Neural cell (in vitro differentiated cells): ENCODE measurements around the gene NRF1. TPM values are rescaled to one million over a fixed set of nuclear protein-coding genes. Genes with fewer than 3 reads are reported as not detected.

Source experiments
- H2AFZ ChIP-seq: fragments of 200-600, 300-800 bp; sonication (generic), shearing (Covaris generic); 2 replicates; pipeline ENCODE4 v1.6.0; 2014; ENCODE audit warnings: low read depth, mild to moderate bottlenecking, antibody characterized with exemption, low read length, moderate library complexity
- H3F3A ChIP-seq: fragments of 200-600 bp; shearing (Covaris generic); 2 replicates; pipeline ENCODE4 v1.6.1; 2016; ENCODE audit warnings: mild to moderate bottlenecking, moderate library complexity, mixed read lengths, antibody characterized with exemption, low read length; ENCODE audit not compliant: insufficient read depth, poor library complexity, severe bottlenecking
- H3K27ac ChIP-seq: fragments of 200-600, 300-800 bp; sonication (generic), shearing (Covaris generic); 2 replicates; pipeline ENCODE4 v1.5.1; 2014; ENCODE audit warnings: mild to moderate bottlenecking, low read length, moderate library complexity
- H3K27me3 ChIP-seq: fragments of 300-800, 200-600 bp; sonication (generic), shearing (Covaris generic); 2 replicates; pipeline ENCODE4 v1.6.0; 2014; ENCODE audit warnings: mild to moderate bottlenecking, low read depth, low read length, moderate library complexity; ENCODE audit not compliant: insufficient read depth
- H3K36me3 ChIP-seq: fragments of 300-800, 200-600 bp; sonication (generic), shearing (Covaris generic); 2 replicates; pipeline ENCODE4 v1.5.1; 2014; ENCODE audit warnings: mild to moderate bottlenecking, antibody characterized with exemption, low read length, moderate library complexity; ENCODE audit not compliant: insufficient read depth
- H3K4me2 ChIP-seq: fragments of 300-800, 200-600 bp; sonication (generic), shearing (Covaris generic); 2 replicates; pipeline ENCODE4 v1.6.0; 2014; ENCODE audit warnings: mild to moderate bottlenecking, low read length
- H3K4me3 ChIP-seq: fragments of 300-800, 200-600 bp; sonication (generic), shearing (Covaris generic); 2 replicates; pipeline ENCODE4 v1.5.1; 2014; ENCODE audit warnings: mild to moderate bottlenecking, low read length, moderate library complexity
- H3K79me2 ChIP-seq: fragments of 200-600 bp; shearing (Covaris generic); replicated peaks from 2 replicates; pipeline ENCODE4 v1.6.0; 2014; ENCODE audit warnings: mild to moderate bottlenecking, low read length, moderate library complexity; ENCODE audit not compliant: insufficient read depth
- H3K9ac ChIP-seq: fragments of 300-800, 200-600 bp; sonication (generic), shearing (Covaris generic); 2 replicates; pipeline ENCODE4 v1.6.1; 2016; ENCODE audit warnings: mild to moderate bottlenecking, low read length, mixed read lengths
- H3K9me2 ChIP-seq: fragments of 200-600 bp; shearing (Covaris generic); 2 replicates; pipeline ENCODE4 v1.6.1; 2016; ENCODE audit warnings: mild to moderate bottlenecking, low read length, mixed read lengths; ENCODE audit not compliant: insufficient read depth
- H3K9me3 ChIP-seq: fragments of 200-600, 300-800 bp; sonication (generic), shearing (Covaris generic); 2 replicates; pipeline ENCODE4 v1.6.1; 2016; ENCODE audit warnings: mild to moderate bottlenecking, mixed run types, low read length, moderate library complexity, mixed read lengths
- H4K20me1 ChIP-seq: fragments of 200-600 bp; shearing (Covaris generic); 2 replicates; pipeline ENCODE4 v1.6.1; 2016; ENCODE audit warnings: mild to moderate bottlenecking, mixed run types; ENCODE audit not compliant: insufficient read depth
- EP300 ChIP-seq: fragments of 450-650 bp; conservative IDR thresholded peaks from 2 replicates; pipeline ENCODE4 v1.6.1; 2014; ENCODE audit warnings: antibody characterized with exemption, mild to moderate bottlenecking, moderate library complexity; ENCODE audit not compliant: poor library complexity, severe bottlenecking
- EZH2 ChIP-seq: fragments of 200-600, 300-800 bp; shearing (Covaris generic), sonication (generic); IDR thresholded peaks from 2 replicates; pipeline ENCODE4 v1.6.1; 2014; ENCODE audit warnings: antibody characterized with exemption, low read length, borderline replicate concordance, mild to moderate bottlenecking; ENCODE audit not compliant: insufficient read depth, poor library complexity, severe bottlenecking
- MXI1 ChIP-seq: fragments of 450-650 bp; conservative IDR thresholded peaks from 2 replicates; pipeline ENCODE4 v1.6.1; 2014; ENCODE audit warnings: antibody characterized with exemption, mild to moderate bottlenecking; ENCODE audit not compliant: poor library complexity, severe bottlenecking
- POLR2AphosphoS5 ChIP-seq: IDR thresholded peaks from 2 replicates; pipeline ENCODE4 v1.6.1; 2012
- RAD21 ChIP-seq: fragments of 450-650 bp; conservative IDR thresholded peaks from 2 replicates; pipeline ENCODE4 v1.6.1; 2014; ENCODE audit warnings: antibody characterized with exemption, mild to moderate bottlenecking, moderate library complexity
- SMC3 ChIP-seq: fragments of 450-650 bp; conservative IDR thresholded peaks from 2 replicates; pipeline ENCODE4 v1.6.1; 2014; ENCODE audit warnings: antibody characterized with exemption, mild to moderate bottlenecking, moderate library complexity; ENCODE audit not compliant: poor library complexity
- TAF1 ChIP-seq: IDR thresholded peaks from 2 replicates; pipeline ENCODE4 v1.6.1; 2012; ENCODE audit warnings: low read depth
- polyA plus RNA-seq: library from polyadenylated mRNA; depleted of rRNA; stranded (reverse); fragments of >200 nt; gene quantifications from 2 replicates; pipeline ENCODE4 v1.2.3, GENCODE V29; 2014
- TF ChIP-seq, protein P1 (sequence below): IDR thresholded peaks from 2 replicates; pipeline ENCODE4 v1.6.1; 2012; ENCODE audit warnings: borderline replicate concordance
- TF ChIP-seq, protein P2 (sequence below): fragments of 450-650 bp; IDR thresholded peaks from 2 replicates; pipeline ENCODE4 v1.5.1; 2014; ENCODE audit warnings: antibody characterized with exemption, mild to moderate bottlenecking, moderate library complexity; ENCODE audit not compliant: poor library complexity, severe bottlenecking

NRF1 gene
- polyA plus RNA-seq, 1 donor from 2014 or later = 13.2 TPM

DNA sequence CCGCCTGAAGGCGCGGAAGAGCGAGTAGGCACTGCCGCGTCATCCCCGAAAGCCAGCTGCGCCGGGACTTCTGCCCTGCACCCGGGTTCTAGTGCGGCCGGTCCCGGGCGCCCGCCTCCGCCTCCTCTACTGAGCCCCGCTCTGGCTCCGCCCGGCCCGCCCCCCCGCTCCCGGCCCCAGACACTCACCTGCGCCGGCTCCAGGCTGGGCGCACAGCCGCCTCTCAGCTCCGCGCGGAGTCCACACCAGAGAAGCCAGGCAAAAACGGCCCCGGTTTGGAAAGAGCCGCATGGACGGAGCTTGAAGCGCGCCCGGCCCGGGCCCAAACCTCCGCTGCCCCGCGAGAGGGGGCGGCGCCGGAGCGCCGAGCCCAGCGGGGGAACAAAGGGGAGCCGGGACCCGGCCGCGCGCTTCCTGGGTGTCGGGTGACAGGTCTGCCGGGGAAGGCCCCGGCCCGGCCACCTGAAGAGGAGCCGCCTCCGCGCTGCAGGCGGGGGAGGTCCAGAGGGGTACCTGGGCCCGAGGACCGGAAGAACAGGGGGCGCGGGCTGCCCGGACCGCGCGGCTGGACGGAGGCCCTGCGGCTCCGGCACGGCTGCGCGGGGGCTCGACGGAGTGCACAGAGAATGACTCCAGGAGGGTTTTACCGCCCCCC is 168.2 kb downstream of the NRF1 start:
- H3K9me3 ChIP-seq = peaks cover 3% of the 10 kb centered on the region
- H2AFZ ChIP-seq = no peak overlapping the region
- peaks cover 95% of the 10 kb centered on the region for H3K27me3 ChIP-seq
- TF ChIP-seq, protein P1, sequence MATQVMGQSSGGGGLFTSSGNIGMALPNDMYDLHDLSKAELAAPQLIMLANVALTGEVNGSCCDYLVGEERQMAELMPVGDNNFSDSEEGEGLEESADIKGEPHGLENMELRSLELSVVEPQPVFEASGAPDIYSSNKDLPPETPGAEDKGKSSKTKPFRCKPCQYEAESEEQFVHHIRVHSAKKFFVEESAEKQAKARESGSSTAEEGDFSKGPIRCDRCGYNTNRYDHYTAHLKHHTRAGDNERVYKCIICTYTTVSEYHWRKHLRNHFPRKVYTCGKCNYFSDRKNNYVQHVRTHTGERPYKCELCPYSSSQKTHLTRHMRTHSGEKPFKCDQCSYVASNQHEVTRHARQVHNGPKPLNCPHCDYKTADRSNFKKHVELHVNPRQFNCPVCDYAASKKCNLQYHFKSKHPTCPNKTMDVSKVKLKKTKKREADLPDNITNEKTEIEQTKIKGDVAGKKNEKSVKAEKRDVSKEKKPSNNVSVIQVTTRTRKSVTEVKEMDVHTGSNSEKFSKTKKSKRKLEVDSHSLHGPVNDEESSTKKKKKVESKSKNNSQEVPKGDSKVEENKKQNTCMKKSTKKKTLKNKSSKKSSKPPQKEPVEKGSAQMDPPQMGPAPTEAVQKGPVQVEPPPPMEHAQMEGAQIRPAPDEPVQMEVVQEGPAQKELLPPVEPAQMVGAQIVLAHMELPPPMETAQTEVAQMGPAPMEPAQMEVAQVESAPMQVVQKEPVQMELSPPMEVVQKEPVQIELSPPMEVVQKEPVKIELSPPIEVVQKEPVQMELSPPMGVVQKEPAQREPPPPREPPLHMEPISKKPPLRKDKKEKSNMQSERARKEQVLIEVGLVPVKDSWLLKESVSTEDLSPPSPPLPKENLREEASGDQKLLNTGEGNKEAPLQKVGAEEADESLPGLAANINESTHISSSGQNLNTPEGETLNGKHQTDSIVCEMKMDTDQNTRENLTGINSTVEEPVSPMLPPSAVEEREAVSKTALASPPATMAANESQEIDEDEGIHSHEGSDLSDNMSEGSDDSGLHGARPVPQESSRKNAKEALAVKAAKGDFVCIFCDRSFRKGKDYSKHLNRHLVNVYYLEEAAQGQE = no peak
- TF ChIP-seq MXI1 (no peak), RAD21 (no peak), TAF1 (no peak), EP300 (no peak), POLR2AphosphoS5 (peak; percentile 2), SMC3 (no peak), EZH2 (no peak)
- TF ChIP-seq, protein P2, sequence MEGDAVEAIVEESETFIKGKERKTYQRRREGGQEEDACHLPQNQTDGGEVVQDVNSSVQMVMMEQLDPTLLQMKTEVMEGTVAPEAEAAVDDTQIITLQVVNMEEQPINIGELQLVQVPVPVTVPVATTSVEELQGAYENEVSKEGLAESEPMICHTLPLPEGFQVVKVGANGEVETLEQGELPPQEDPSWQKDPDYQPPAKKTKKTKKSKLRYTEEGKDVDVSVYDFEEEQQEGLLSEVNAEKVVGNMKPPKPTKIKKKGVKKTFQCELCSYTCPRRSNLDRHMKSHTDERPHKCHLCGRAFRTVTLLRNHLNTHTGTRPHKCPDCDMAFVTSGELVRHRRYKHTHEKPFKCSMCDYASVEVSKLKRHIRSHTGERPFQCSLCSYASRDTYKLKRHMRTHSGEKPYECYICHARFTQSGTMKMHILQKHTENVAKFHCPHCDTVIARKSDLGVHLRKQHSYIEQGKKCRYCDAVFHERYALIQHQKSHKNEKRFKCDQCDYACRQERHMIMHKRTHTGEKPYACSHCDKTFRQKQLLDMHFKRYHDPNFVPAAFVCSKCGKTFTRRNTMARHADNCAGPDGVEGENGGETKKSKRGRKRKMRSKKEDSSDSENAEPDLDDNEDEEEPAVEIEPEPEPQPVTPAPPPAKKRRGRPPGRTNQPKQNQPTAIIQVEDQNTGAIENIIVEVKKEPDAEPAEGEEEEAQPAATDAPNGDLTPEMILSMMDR = peak; percentile 1
- H3K79me2 ChIP-seq = no peaks in the 10 kb centered on the region
- H3K4me2 ChIP-seq = no peak overlapping the region
- H3K36me3 ChIP-seq = no peaks in the 10 kb centered on the region
- H3K4me3 ChIP-seq = peak overlapping the region; percentile 58
- no peak overlapping the region for H3K27ac ChIP-seq
- H3F3A ChIP-seq = no peaks in the 10 kb centered on the region
- H3K9ac ChIP-seq = peak overlapping the region; percentile 20
- H3K9me2 ChIP-seq = no peaks in the 10 kb centered on the region
- H4K20me1 ChIP-seq = no peaks in the 10 kb centered on the region

DNA sequence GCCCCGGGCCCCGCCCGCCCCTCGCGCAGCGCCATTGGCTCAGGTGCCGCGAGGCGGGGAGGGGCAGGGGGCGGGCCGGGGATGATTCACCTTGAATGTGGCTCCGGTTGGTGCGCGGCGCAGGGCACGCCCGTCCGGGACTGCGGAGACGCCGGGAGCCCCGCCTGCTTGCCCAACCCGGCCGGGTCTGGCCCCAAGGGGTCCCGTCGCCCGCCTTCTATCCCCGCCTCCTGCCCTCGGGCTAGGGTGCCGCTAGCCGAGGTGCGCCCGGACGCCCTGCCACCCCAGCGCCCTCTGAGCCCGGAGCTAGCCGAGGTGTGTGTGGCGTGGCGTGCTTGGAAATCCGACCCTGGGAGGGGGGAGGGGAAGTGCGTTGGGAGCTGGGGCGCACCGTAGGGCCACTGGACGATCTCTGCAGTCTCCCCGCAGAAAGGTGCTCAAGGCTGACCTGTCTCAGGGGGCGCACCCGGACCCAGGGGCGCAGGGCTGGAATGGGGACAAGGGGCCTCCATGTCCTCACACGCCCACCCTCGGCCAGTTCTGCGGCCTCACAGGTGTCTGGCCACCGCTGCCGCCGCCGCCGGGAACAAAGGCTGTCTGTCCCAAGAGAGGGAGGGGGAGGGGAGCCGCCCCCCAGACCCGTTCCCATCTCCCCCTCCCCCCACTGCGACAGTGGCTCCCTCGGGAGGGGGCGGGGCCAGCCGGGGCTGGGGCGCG is 168.9 kb downstream of the NRF1 start:
- Histone ChIP-seq H3K9me2 (no peaks in the 10 kb centered on the region), H2AFZ (no peak overlapping the region), H3K27ac (no peak overlapping the region), H3K9ac (no peak overlapping the region), H3K27me3 (peaks cover 95% of the 10 kb centered on the region), H3F3A (no peaks in the 10 kb centered on the region), H4K20me1 (no peaks in the 10 kb centered on the region), H3K4me2 (no peak overlapping the region), H3K79me2 (no peaks in the 10 kb centered on the region), H3K9me3 (peaks cover 4% of the 10 kb centered on the region), H3K36me3 (no peaks in the 10 kb centered on the region), H3K4me3 (peak overlapping the region; percentile 58)
- TF ChIP-seq TAF1 = no peak
- TF ChIP-seq POLR2AphosphoS5 = no peak
- TF ChIP-seq, protein P2 = no peak
- no peak for TF ChIP-seq SMC3
- TF ChIP-seq EZH2 = no peak
- no peak for TF ChIP-seq EP300
- TF ChIP-seq RAD21 = no peak
- TF ChIP-seq, protein P1 = no peak
- no peak for TF ChIP-seq MXI1
